Endothelial cell of umbilical vein (primary cell): ENCODE data around the gene NFX1. TPM values are rescaled to one million over a fixed set of nuclear protein-coding genes. Genes with fewer than 3 reads are reported as not detected.

Experiments used
- BruUV-seq: library from RNA; stranded (reverse); fragments of 400-500 nt; replicated peaks from 2 replicates; lab custom pipeline; 2021; lab: Mats Ljungman, UMichigan
- CTCF ChIA-PET: fragments of 300-600, 350-600 bp; sonication (Branson Sonifier 250); formaldehyde crosslinking; loops from one replicate; lab custom pipeline; 2021; ENCODE audit warnings: antibody characterized with exemption, inconsistent platforms; lab: Charles Lee
- POLR2A ChIA-PET: fragments of 300-600, 350-600 bp; sonication (Branson Sonifier 250); formaldehyde crosslinking; loops from one replicate; lab custom pipeline; 2021; ENCODE audit warnings: antibody characterized with exemption, inconsistent platforms; lab: Charles Lee
- DNase-seq: peaks from one replicate; pipeline ENCODE4 v3.0.0-alpha.2; 2011; ENCODE audit warnings: low read depth, low spot score
- FAIRE-seq: peaks from 2 replicates; lab custom pipeline; 2011; peaks lifted over from hg19 to GRCh38; lab: Jason Lieb, UNC
- H2AFZ ChIP-seq: 2 replicates; pipeline ENCODE4 v1.6.0; 2012; ENCODE audit warnings: low read depth, low read length, control low read depth, inconsistent platforms
- H3K27ac ChIP-seq: 2 replicates; pipeline ENCODE4 v1.5.1; 2011; ENCODE audit warnings: low read depth, mild to moderate bottlenecking, control low read depth, low read length, moderate library complexity; ENCODE audit not compliant: insufficient read depth
- H3K27me3 ChIP-seq, 2 experiments: 2 replicates each; pipeline versions ENCODE4 v1.6.0 to v1.6.1; 2011; ENCODE audit warnings: low read length in 2 of 2, mixed read lengths in 1 of 2; ENCODE audit not compliant: control insufficient read depth in 2 of 2, insufficient read depth in 2 of 2
- H3K36me3 ChIP-seq, 2 experiments: 2 replicates in 1 of 2; 3 replicates in 1 of 2; pipeline ENCODE4 v1.5.1; 2011; ENCODE audit warnings: low read length in 2 of 2, mild to moderate bottlenecking in 1 of 2, moderate library complexity in 1 of 2; ENCODE audit not compliant: control insufficient read depth in 2 of 2, insufficient read depth in 2 of 2; ENCODE audit errors: extremely low read depth in 1 of 2
- H3K4me1 ChIP-seq: 3 replicates; pipeline ENCODE4 v1.5.1; 2011; ENCODE audit warnings: mild to moderate bottlenecking, low read length; ENCODE audit not compliant: control insufficient read depth, insufficient read depth; ENCODE audit errors: extremely low read depth
- H3K4me2 ChIP-seq: 2 replicates; pipeline ENCODE4 v1.6.1; 2011; ENCODE audit warnings: low read length, control low read depth, mixed read lengths; ENCODE audit not compliant: insufficient read depth
- H3K4me3 ChIP-seq, 3 experiments: fragments of 200-600 bp in 1 of 3; sonication (generic), shearing (Covaris generic) in 1 of 3; replicated peaks in 1 of 3; 2 replicates each; pipeline ENCODE4 v1.5.1; 2011 to 2016; ENCODE audit warnings: control low read depth in 3 of 3, low read length in 3 of 3, mild to moderate bottlenecking in 2 of 3, inconsistent platforms in 1 of 3, low read depth in 1 of 3, moderate library complexity in 1 of 3; ENCODE audit not compliant: insufficient read depth in 1 of 3
- H3K79me2 ChIP-seq: 2 replicates; pipeline ENCODE4 v1.6.0; 2012; ENCODE audit warnings: low read length, inconsistent platforms; ENCODE audit not compliant: control insufficient read depth, insufficient read depth
- H3K9ac ChIP-seq: replicated peaks from 2 replicates; pipeline ENCODE3; 2011; ENCODE audit warnings: low read length, control low read depth; ENCODE audit not compliant: insufficient read depth; ENCODE audit errors: extremely low read depth
- H3K9me1 ChIP-seq: replicated peaks from 3 replicates; pipeline ENCODE4 v1.6.0; 2011; ENCODE audit warnings: mild to moderate bottlenecking, low read length; ENCODE audit not compliant: control insufficient read depth, insufficient read depth; ENCODE audit errors: extremely low read depth
- H3K9me3 ChIP-seq: replicated peaks from 2 replicates; pipeline ENCODE4 v1.5.1; 2012; ENCODE audit warnings: low read length, inconsistent platforms; ENCODE audit not compliant: control insufficient read depth, insufficient read depth
- H4K20me1 ChIP-seq: replicated peaks from 2 replicates; pipeline ENCODE3; 2011; ENCODE audit warnings: mild to moderate bottlenecking, low read length; ENCODE audit not compliant: control insufficient read depth, insufficient read depth; ENCODE audit errors: extremely low read depth
- EZH2 ChIP-seq: IDR thresholded peaks from 2 replicates; pipeline ENCODE4 v1.6.1; 2012; ENCODE audit warnings: borderline replicate concordance, low read depth, mild to moderate bottlenecking, moderate library complexity, low read length, inconsistent platforms; ENCODE audit not compliant: severe bottlenecking
- FOS ChIP-seq: IDR thresholded peaks from 2 replicates; pipeline ENCODE4 v1.6.1; 2011; ENCODE audit warnings: mild to moderate bottlenecking, low read length, moderate library complexity, borderline replicate concordance; ENCODE audit not compliant: insufficient read depth
- GATA2 ChIP-seq: IDR thresholded peaks from 2 replicates; pipeline ENCODE4 v1.7.0; 2011; ENCODE audit warnings: low read depth, mild to moderate bottlenecking, moderate library complexity, mixed read lengths, low read length; ENCODE audit not compliant: insufficient read length, insufficient read depth
- JUN ChIP-seq: IDR thresholded peaks from 2 replicates; pipeline ENCODE4 v1.6.1; 2011; ENCODE audit warnings: borderline replicate concordance, low read depth; ENCODE audit not compliant: insufficient read length, insufficient read depth
- MYC ChIP-seq: IDR thresholded peaks from one replicate; pipeline ENCODE4 v1.6.1; 2011; ENCODE audit warnings: mild to moderate bottlenecking, low read depth, low read length
- POLR2A ChIP-seq: IDR thresholded peaks from 2 replicates; pipeline ENCODE4 v1.6.1; 2012; ENCODE audit warnings: low read depth, mild to moderate bottlenecking, control low read depth, low read length
- POLR2AphosphoS5 ChIP-seq: IDR thresholded peaks from 2 replicates; pipeline ENCODE4 v1.6.1; 2012; ENCODE audit warnings: low read depth, mild to moderate bottlenecking, control low read depth, low read length, moderate library complexity; ENCODE audit not compliant: insufficient read depth
- dilution Hi-C: fragments of 300-500 bp; cut with MboI; formaldehyde crosslinking; loops from one replicate; pipeline ENCODE4 v1.15.0; 2019; ENCODE audit warnings: low sequenced_read_pairs; ENCODE audit not compliant: extremely low pct_ligation_motif_present
- intact Hi-C: fragments of 100-400 bp; cut with micrococcal nuclease; formaldehyde crosslinking; loops from one replicate; pipeline ENCODE4 v1.10.0; 2022
- polyA plus RNA-seq, 4 experiments: library from polyadenylated mRNA; depleted of rRNA in 3 of 4; stranded (reverse) in 3 of 4; unstranded in 1 of 4; fragments of >200 nt; gene quantifications; 2 replicates each; pipeline versions ENCODE4 v1.2.1 to v1.2.3, GENCODE V29; 2011 to 2012; ENCODE audit warnings: missing spikeins in 1 of 4
- total RNA-seq: library from RNA; stranded (reverse); gene quantifications from 2 replicates; pipeline ENCODE4 v1.2.3, GENCODE V29; 2021
- TF ChIP-seq, protein P1 (sequence below): IDR thresholded peaks from 2 replicates; pipeline ENCODE4 v1.6.1; 2011; ENCODE audit not compliant: insufficient read depth, insufficient read length
- TF ChIP-seq, protein P2 (sequence below), 2 donors: IDR thresholded peaks; 1 replicate in 1 of 2; 2 replicates in 1 of 2; pipeline ENCODE4 v1.5.1; 2011; ENCODE audit warnings: low read length in 2 of 2, mild to moderate bottlenecking in 2 of 2, moderate library complexity in 2 of 2, control low read depth in 1 of 2, inconsistent platforms in 1 of 2, low read depth in 1 of 2; ENCODE audit not compliant: insufficient read depth in 1 of 2; ENCODE audit errors: extremely low read depth in 1 of 2

NFX1 gene
- total and polyA plus RNA-seq, 2 donors (not counting 3 experiments of a cell fraction or from before 2014, with no cell fraction given) = 19.3 to 21.7 TPM

DNA sequence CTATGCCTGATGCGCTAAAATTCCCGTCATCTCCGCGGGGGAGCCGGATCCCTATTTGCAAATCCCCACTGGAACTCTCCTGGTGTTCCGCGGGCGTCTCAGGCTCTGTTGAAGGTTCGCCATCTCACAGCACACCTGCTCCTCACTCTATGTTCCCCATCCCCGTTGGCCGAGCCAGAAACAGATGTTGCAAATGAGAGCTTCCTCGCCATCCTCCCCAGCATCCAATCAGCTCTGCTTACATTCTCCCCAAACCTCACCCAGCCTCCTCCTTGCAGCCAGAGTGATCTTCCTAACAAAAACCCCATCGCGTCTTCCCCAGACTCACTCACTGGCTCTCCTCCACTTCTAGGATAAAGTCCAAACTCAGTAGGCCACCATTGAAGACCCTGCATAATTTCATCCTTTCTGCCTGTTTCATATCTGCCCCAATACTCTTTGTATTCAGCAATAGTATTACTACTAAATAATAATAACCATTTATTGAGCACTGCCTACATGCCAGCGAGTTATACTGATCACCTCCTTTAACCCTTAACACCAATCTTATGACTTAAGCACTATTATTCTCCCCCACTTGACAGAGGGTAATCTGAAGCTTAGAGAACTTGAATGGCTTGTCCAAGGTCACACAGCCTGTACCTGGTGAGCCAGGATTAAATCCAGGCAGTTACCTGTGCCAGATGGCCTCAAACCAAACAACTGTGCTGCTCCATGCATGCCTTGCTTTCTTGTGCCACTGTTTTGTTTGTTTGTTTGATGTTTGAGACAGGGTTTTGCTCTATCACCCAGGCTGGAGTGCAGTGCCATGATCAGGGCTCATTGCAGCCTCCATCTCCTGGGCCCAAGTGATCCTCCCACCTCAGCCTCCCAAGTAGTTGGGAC is 98.0 kb downstream of the NFX1 start:
- intact Hi-C loops (no loop called here), dilution Hi-C loops (no loop called here)
- Histone ChIP-seq H3K9ac (no peak overlapping the region), H3K9me3 (no peaks in the 10 kb centered on the region), H3K4me3 (no peak overlapping the region), H3K4me2 (no peak overlapping the region), H2AFZ (no peak overlapping the region), H3K4me1 (peaks cover 5% of the 10 kb centered on the region), H3K27ac (no peak overlapping the region), H4K20me1 (no peaks in the 10 kb centered on the region), H3K27me3 (no peaks in the 10 kb centered on the region), H3K9me1 (no peaks in the 10 kb centered on the region), H3K79me2 (no peaks in the 10 kb centered on the region), H3K36me3 (no peaks in the 10 kb centered on the region)
- no TSS peak for BruUV-seq
- DNase-seq = no peak
- POLR2A ChIA-PET = no interaction called here
- no peak for FAIRE-seq
- CTCF ChIA-PET = interaction anchor here (1.2 to 1.8 kb wide), 2 partner anchors 13 to 65 kb away, joined by 4 to 6 read pairs; no protein-coding TSS in a partner anchor
- TF ChIP-seq EZH2 (no peak), POLR2AphosphoS5 (no peak), JUN (no peak), GATA2 (no peak), POLR2A (no peak), MYC (no peak), FOS (no peak)
- TF ChIP-seq, protein P1, sequence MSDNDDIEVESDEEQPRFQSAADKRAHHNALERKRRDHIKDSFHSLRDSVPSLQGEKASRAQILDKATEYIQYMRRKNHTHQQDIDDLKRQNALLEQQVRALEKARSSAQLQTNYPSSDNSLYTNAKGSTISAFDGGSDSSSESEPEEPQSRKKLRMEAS = no peak
- TF ChIP-seq, protein P2, sequence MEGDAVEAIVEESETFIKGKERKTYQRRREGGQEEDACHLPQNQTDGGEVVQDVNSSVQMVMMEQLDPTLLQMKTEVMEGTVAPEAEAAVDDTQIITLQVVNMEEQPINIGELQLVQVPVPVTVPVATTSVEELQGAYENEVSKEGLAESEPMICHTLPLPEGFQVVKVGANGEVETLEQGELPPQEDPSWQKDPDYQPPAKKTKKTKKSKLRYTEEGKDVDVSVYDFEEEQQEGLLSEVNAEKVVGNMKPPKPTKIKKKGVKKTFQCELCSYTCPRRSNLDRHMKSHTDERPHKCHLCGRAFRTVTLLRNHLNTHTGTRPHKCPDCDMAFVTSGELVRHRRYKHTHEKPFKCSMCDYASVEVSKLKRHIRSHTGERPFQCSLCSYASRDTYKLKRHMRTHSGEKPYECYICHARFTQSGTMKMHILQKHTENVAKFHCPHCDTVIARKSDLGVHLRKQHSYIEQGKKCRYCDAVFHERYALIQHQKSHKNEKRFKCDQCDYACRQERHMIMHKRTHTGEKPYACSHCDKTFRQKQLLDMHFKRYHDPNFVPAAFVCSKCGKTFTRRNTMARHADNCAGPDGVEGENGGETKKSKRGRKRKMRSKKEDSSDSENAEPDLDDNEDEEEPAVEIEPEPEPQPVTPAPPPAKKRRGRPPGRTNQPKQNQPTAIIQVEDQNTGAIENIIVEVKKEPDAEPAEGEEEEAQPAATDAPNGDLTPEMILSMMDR (IDR thresholded peaks at IDR 0.05; ENCODE audit: extremely low read depth in 1 of 2, insufficient read depth in 1 of 2, low read depth in 1 of 2, low read length in 2 of 2) = no peak
